K562 (cell line): ENCODE data around the gene N4BP2. TPM values are rescaled to one million over a fixed set of nuclear protein-coding genes. Genes with fewer than 3 reads are reported as not detected.

Experiments used
- BACH1 ChIP-seq: fragments of 200-800 bp; sonication (Bioruptor generic); IDR thresholded peaks from 2 replicates; pipeline ENCODE4 v1.6.1; 2016; ENCODE audit warnings: missing genetic modification characterization, missing compliant biosample characterization
- CTBP1 ChIP-seq: fragments of 450-650 bp; IDR thresholded peaks from 2 replicates; pipeline ENCODE4 v1.6.1; 2016; ENCODE audit warnings: borderline replicate concordance
- E2F3 ChIP-seq: fragments of 250-450 bp; sonication (Bioruptor Pico); IDR thresholded peaks from 2 replicates; pipeline ENCODE4 v1.4.0; 2020; ENCODE audit warnings: mild to moderate bottlenecking
- E2F4 ChIP-seq: sonication (generic); formaldehyde crosslinking; IDR thresholded peaks from 2 replicates; pipeline ENCODE4 v1.8.0; 2022; ENCODE audit warnings: mild to moderate bottlenecking, low read depth, missing genetic modification reagents
- ELK1 ChIP-seq: sonication (generic); formaldehyde crosslinking; IDR thresholded peaks from 2 replicates; pipeline ENCODE4 v1.8.1; 2022; ENCODE audit warnings: missing genetic modification reagents
- ID3 ChIP-seq, 2 experiments: fragments of 250-450 bp in 1 of 2; fragments of 450-650 bp in 1 of 2; sonication (Bioruptor Pico) in 1 of 2; IDR thresholded peaks; 2 replicates each; pipeline versions ENCODE4 v1.6.1 to v1.8.0; 2016 to 2021; ENCODE audit warnings: mild to moderate bottlenecking in 2 of 2, moderate library complexity in 2 of 2, missing compliant biosample characterization in 1 of 2, missing genetic modification characterization in 1 of 2
- POLR2AphosphoS5 ChIP-seq: IDR thresholded peaks from 2 replicates; pipeline ENCODE4 v1.6.1; 2011; ENCODE audit warnings: mild to moderate bottlenecking, low read depth, low read length, moderate library complexity; ENCODE audit not compliant: control insufficient read depth, insufficient read depth
- POLR2G ChIP-seq: fragments of 200-400 bp; formaldehyde crosslinking; IDR thresholded peaks from 2 replicates; pipeline ENCODE4 v1.6.1; 2017; ENCODE audit warnings: low read depth, mild to moderate bottlenecking, antibody characterized with exemption, low read length, moderate library complexity
- RAD21 ChIP-seq, 2 experiments: fragments of 250-450 bp in 1 of 2; fragments of 450-650 bp in 1 of 2; sonication (Bioruptor Pico) in 1 of 2; formaldehyde crosslinking in 1 of 2; IDR thresholded peaks in 1 of 2; conservative IDR thresholded peaks in 1 of 2; 2 replicates each; pipeline versions ENCODE4 v1.4.0 to v1.8.0; 2020 to 2022; ENCODE audit warnings: mild to moderate bottlenecking in 2 of 2, moderate library complexity in 1 of 2
- SMC3 ChIP-seq: conservative IDR thresholded peaks from 2 replicates; pipeline ENCODE4 v1.6.1; 2011; ENCODE audit warnings: low read depth, low read length, improper control_type of control experiment; ENCODE audit not compliant: insufficient read depth
- SOX6 ChIP-seq: fragments of 450-650 bp; IDR thresholded peaks from 2 replicates; pipeline ENCODE4 v1.6.1; 2014; ENCODE audit warnings: mild to moderate bottlenecking
- TEAD1 ChIP-seq, 2 experiments: fragments of 450-650 bp in 1 of 2; sonication (generic) in 1 of 2; formaldehyde crosslinking; IDR thresholded peaks; 2 replicates each; pipeline versions ENCODE4 v1.4.0 to v1.8.0; 2020 to 2022; ENCODE audit warnings: mild to moderate bottlenecking in 2 of 2, missing genetic modification reagents in 1 of 2
- U2AF1 ChIP-seq: fragments of 200-400 bp; formaldehyde crosslinking; optimal IDR thresholded peaks from 2 replicates; pipeline ENCODE3; 2017; ENCODE audit warnings: mild to moderate bottlenecking, low read depth, low read length, moderate library complexity
- ZC3H4 ChIP-seq: sonication (generic); formaldehyde crosslinking; IDR thresholded peaks from 2 replicates; pipeline ENCODE4 v1.9.0; 2021; ENCODE audit warnings: missing genetic modification reagents, borderline replicate concordance
- ZNF165 ChIP-seq: fragments of 250-450 bp; sonication (Bioruptor Pico); IDR thresholded peaks from 2 replicates; pipeline ENCODE4 v1.4.0; 2020; ENCODE audit warnings: borderline replicate concordance
- ZNF408 ChIP-seq: fragments of 250-450 bp; sonication (Bioruptor Pico); IDR thresholded peaks from 2 replicates; pipeline ENCODE4 v1.4.0; 2020; ENCODE audit warnings: low read depth, mild to moderate bottlenecking, moderate library complexity
- ZNF511 ChIP-seq: sonication (generic); formaldehyde crosslinking; IDR thresholded peaks from 2 replicates; pipeline ENCODE4 v1.8.0; 2022; ENCODE audit warnings: mild to moderate bottlenecking, missing genetic modification reagents
- ZNF592 ChIP-seq: fragments of 450-650 bp; IDR thresholded peaks from 2 replicates; pipeline ENCODE4 v1.6.1; 2017; ENCODE audit warnings: antibody characterized with exemption, mild to moderate bottlenecking
- polyA plus RNA-seq, 8 experiments: library from polyadenylated mRNA; depleted of rRNA in 4 of 8; stranded (reverse) in 5 of 8; unstranded in 3 of 8; fragments of >200 nt; fragmentation: Nextera tagmentation in 2 of 8; fragmentation: Illumina TruSeq in 1 of 8; extraction: Ambion mirVana in 2 of 8; extraction: Trizol in 1 of 8; gene quantifications; 2 replicates each; pipeline versions ENCODE4 v1.2.1 to v1.2.3, GENCODE V29; 2011 to 2014; ENCODE audit warnings: inconsistent platforms in 1 of 8, missing spikeins in 1 of 8
- total RNA-seq, 7 experiments: library from RNA; depleted of rRNA in 6 of 7; stranded (reverse); fragments of >200 nt in 6 of 7; fragmentation: Illumina TruSeq in 2 of 7; extraction: Trizol in 2 of 7; gene quantifications; 2 replicates each; pipeline versions ENCODE4 v1.2.1 to v1.2.3, GENCODE V29; 2011 to 2021; ENCODE audit warnings: low replicate concordance in 1 of 7

Gene N4BP2
- total and polyA plus RNA-seq, 9 of the 15 experiments (the other 6 are each of a cell fraction or from before 2014, with no cell fraction given): 2.7 to 12.6 (median 7.6) TPM

- no peak for TF ChIP-seq ID3 (CRISPR knock-in tag; IDR thresholded peaks at IDR 0.05)
- TF ChIP-seq ID3 (tag; IDR thresholded peaks at IDR 0.05): peak; percentile 87
- TF ChIP-seq ZNF592: peak; percentile 84
- TF ChIP-seq BACH1: no peak
- no peak for TF ChIP-seq ELK1 (CRISPR knock-in tag)
- TF ChIP-seq ZNF511 (CRISPR knock-in tag): peak; percentile 97
- peak; percentile 80 for TF ChIP-seq ZC3H4 (CRISPR knock-in tag)
- TF ChIP-seq ZNF408 (CRISPR knock-in tag): no peak
- peak; percentile 95 for TF ChIP-seq CTBP1
- TF ChIP-seq SOX6: 0 out of 2 replicates have a peak, but pooled peaks have one; percentile 17
- TF ChIP-seq U2AF1: peak; percentile 86
- peak; percentile 55 for TF ChIP-seq SMC3
- peak; percentile 86; the same call in 1 of the 2 replicates for TF ChIP-seq E2F4 (CRISPR knock-in tag)
- TF ChIP-seq ZNF165 (CRISPR knock-in tag): no peak
- TF ChIP-seq TEAD1 (CRISPR knock-in tag; IDR thresholded peaks at IDR 0.05): peak in 1 of 2 experiments; percentile 96; a peak in 2 of 4 replicates
- TF ChIP-seq POLR2AphosphoS5: peak; percentile 49; the same call in 1 of the 2 replicates
- TF ChIP-seq POLR2G: peak; percentile 94
- peak; percentile 79 to 83 for TF ChIP-seq RAD21 (CRISPR knock-in tag; conservative IDR thresholded peaks at IDR 0.05 in 1 of 2, IDR thresholded peaks at IDR 0.05 in 1 of 2)
- peak; percentile 98 for TF ChIP-seq E2F3 (CRISPR knock-in tag)
These were observed at the start of gene N4BP2 (continued) for GRCh38 chr4:40056716-40057585.
